Esophagus squamous epithelium (tissue), 4 donors: ENCODE data around the gene PHYHIPL.

ENCODE experiments used
- POLR2A ChIP-seq, 4 donors: fragments of 450-650 bp; IDR thresholded peaks; one replicate each; pipeline ENCODE4 v1.6.1; 2017; ENCODE audit warnings: antibody characterized with exemption in 4 of 4, mild to moderate bottlenecking in 4 of 4, moderate library complexity in 3 of 4
- TF ChIP-seq, protein P1 (sequence below), 6 experiments: fragments of 450-650 bp in 4 of 6; fragments of 200-600 bp in 2 of 6; sonication (generic) in 2 of 6; IDR thresholded peaks; one replicate each; pipeline ENCODE4 v1.5.1; 2016 to 2019; ENCODE audit warnings: antibody characterized with exemption in 6 of 6, mild to moderate bottlenecking in 4 of 6, moderate library complexity in 4 of 6

DNA sequence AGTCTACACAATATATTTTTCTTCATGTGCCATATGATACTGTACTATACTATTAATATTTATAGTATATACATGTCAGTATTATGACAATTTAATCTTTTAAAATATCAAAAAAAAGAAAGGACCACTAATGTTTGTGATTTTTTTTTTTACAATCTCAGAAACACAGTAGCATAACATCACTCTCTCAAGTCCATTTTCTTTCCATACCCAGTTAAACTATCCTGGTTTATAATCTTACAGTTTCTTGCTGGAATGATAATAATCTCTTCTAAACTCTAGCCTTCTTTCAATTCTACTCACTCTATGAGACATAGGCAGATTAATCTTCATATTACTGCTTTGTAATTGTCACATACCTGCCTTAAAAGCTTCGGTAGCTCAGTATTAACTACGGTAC, 8.9 kb upstream of the PHYHIPL start:
- TF ChIP-seq, protein P1, sequence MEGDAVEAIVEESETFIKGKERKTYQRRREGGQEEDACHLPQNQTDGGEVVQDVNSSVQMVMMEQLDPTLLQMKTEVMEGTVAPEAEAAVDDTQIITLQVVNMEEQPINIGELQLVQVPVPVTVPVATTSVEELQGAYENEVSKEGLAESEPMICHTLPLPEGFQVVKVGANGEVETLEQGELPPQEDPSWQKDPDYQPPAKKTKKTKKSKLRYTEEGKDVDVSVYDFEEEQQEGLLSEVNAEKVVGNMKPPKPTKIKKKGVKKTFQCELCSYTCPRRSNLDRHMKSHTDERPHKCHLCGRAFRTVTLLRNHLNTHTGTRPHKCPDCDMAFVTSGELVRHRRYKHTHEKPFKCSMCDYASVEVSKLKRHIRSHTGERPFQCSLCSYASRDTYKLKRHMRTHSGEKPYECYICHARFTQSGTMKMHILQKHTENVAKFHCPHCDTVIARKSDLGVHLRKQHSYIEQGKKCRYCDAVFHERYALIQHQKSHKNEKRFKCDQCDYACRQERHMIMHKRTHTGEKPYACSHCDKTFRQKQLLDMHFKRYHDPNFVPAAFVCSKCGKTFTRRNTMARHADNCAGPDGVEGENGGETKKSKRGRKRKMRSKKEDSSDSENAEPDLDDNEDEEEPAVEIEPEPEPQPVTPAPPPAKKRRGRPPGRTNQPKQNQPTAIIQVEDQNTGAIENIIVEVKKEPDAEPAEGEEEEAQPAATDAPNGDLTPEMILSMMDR (IDR thresholded peaks at IDR 0.05), result no peak
- TF ChIP-seq POLR2A (IDR thresholded peaks at IDR 0.05), result no peak
